Memory B cell (primary cell): ENCODE results near the gene ASB9.
"Not testable (repeated sequence)": the region's sequence is repeated elsewhere in the genome, so short reads cannot be mapped to it uniquely, and the experiment has no call there.

Experiments used
- ATAC-seq: fragments of 150-1000 bp; cut with Tn5 transposase; 2 replicates; pipeline ENCODE4 v1.10.0; 2021; ENCODE audit warnings: low read depth, mild to moderate bottlenecking, moderate library complexity
- DNase-seq, 2 donors: peaks; one replicate each; pipeline ENCODE4 v3.0.0; 2022; ENCODE audit warnings: low spot score in 2 of 2
- H3K27ac Mint-ChIP-seq: one replicate; pipeline ENCODE4 v1.8.0; 2022; ENCODE audit warnings: mild to moderate bottlenecking, moderate library complexity, mixed read lengths
- H3K27me3 Mint-ChIP-seq: one replicate; pipeline ENCODE4 v1.8.0; 2022; ENCODE audit warnings: mixed read lengths
- H3K36me3 Mint-ChIP-seq: one replicate; pipeline ENCODE4 v1.8.0; 2022; ENCODE audit warnings: mild to moderate bottlenecking, mixed read lengths
- H3K4me1 Mint-ChIP-seq: one replicate; pipeline ENCODE4 v1.8.0; 2022; ENCODE audit warnings: mixed read lengths
- H3K4me3 Mint-ChIP-seq: one replicate; pipeline ENCODE4 v1.8.0; 2022; ENCODE audit warnings: mild to moderate bottlenecking, moderate library complexity, mixed read lengths
- H3K9me3 Mint-ChIP-seq: one replicate; pipeline ENCODE4 v1.8.0; 2022; ENCODE audit warnings: mixed read lengths

The ASB9 gene

DNA sequence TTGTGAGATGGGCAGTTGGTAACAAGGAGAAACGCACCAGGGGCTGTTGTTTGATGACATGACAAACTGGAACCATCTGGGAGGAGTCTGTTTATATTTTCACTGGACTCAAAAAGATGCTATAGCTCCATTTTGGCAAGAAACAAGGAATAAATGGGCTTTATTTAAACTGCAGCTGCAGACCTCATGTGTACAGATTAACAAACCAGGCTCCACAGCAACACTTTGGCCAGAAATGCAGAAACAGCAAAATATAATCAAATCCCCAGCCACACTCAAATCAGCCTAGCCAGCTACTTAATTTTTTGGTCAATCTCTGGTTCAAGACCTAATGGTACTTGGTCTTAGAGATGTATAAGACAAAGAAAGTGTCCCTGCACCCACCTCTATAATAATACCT lies 52.7 kb downstream of the ASB9 start:
- Mint-ChIP-seq H3K9me3 (no peaks in the 10 kb centered on the region), H3K36me3 (no peaks in the 10 kb centered on the region), H3K4me3 (no peak overlapping the region), H3K27me3 (no peaks in the 10 kb centered on the region), H3K27ac (no peak overlapping the region), H3K4me1 (no peaks in the 10 kb centered on the region)
- no peak for DNase-seq
- ATAC-seq = no peak

DNA sequence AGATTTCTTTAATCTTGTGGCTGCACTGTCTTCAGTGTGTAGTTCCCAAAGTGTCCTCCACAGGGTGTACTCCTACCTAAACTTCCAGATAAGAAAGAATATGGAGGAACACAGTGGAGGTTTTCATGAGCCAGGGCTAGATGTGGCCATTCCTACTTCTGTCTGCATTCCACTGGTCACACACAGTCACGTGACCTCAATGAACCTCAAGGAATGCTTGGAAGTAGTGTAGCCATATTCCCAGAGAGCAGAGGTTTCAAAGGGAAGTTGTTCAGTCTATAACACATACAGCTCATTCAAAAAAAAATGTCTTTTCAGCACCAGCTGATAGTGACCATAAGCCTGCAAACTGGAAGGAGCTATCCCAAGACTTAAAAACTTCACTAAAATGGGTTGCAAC lies 53.6 kb downstream of the ASB9 start:
- DNase-seq = no peak
- Mint-ChIP-seq H3K4me1 (no peaks in the 10 kb centered on the region), H3K36me3 (no peaks in the 10 kb centered on the region), H3K9me3 (no peaks in the 10 kb centered on the region), H3K4me3 (no peak overlapping the region), H3K27me3 (no peaks in the 10 kb centered on the region), H3K27ac (no peak overlapping the region)
- ATAC-seq = no peak

DNA sequence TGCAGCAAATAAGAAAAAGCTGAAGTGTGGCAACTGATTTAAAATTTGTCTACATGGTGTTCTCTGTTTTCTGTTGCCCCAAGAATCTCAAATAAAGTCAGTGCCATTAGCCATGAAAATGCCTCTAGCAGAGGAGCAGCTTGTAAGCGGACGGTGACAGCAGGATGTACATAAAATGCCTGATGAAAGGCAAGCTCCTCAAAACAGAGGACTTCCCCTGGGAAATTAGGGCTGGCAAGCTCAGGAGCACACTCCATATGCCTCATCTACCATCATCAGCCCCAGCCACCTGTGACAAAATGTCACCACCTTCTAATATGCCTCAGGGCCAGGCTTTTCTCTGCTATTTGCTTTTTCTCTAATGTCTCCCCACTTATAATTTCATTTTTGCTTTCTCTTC lies 54.5 kb downstream of the ASB9 start:
- Mint-ChIP-seq H3K27ac (no peak overlapping the region), H3K36me3 (no peaks in the 10 kb centered on the region), H3K4me1 (no peaks in the 10 kb centered on the region), H3K4me3 (no peak overlapping the region), H3K9me3 (no peaks in the 10 kb centered on the region), H3K27me3 (no peaks in the 10 kb centered on the region)
- ATAC-seq = no peak
- DNase-seq = no peak

DNA sequence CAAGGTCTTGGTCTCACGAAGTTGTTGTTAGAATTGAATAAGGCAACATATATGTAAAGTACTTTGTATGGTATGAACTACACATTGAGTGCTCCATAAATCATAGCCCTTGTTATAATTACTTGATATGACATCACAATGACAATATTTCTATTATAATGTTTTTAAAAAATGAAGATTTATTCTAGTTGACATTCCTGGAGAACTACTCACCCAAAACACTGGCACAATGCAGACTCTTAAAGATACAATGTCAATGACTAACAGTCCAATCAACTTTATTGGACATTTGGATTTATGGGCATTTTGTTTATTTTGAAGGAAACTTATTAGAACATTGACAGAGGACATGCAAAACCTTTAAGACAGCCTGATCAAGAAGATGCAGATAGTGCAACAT lies 55.3 kb downstream of the ASB9 start:
- DNase-seq (no peak), ATAC-seq (no peak)
- no peaks in the 10 kb centered on the region for H3K36me3 Mint-ChIP-seq
- no peaks in the 10 kb centered on the region for H3K9me3 Mint-ChIP-seq
- no peaks in the 10 kb centered on the region for H3K27me3 Mint-ChIP-seq
- H3K4me3 Mint-ChIP-seq = no peak overlapping the region
- no peak overlapping the region for H3K27ac Mint-ChIP-seq
- no peaks in the 10 kb centered on the region for H3K4me1 Mint-ChIP-seq

DNA sequence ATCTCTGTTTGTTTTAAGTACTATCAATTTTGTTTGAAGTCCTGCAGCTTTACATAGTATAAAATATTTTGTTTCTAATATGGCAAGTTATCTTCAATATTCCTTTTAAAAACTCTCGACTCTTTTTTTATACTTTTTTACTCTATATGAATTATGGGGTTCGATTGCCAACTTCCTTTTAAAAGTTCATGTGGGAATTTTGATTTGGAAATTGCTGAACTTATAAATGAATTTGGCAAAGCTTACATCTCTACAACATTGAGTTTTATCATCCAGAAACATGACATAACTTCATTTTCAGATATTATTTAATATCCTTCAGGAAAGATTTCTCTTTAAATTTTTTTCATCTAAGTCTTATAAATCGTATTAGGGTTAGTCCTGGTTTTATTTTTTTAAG lies 60.8 kb downstream of the ASB9 start:
- DNase-seq (no peak), ATAC-seq (no peak)
- no peaks in the 10 kb centered on the region for H3K27me3 Mint-ChIP-seq
- peaks cover 5% of the 10 kb centered on the region for H3K4me1 Mint-ChIP-seq
- no peaks in the 10 kb centered on the region for H3K9me3 Mint-ChIP-seq
- no peak overlapping the region for H3K4me3 Mint-ChIP-seq
- H3K36me3 Mint-ChIP-seq = no peaks in the 10 kb centered on the region
- H3K27ac Mint-ChIP-seq = no peak overlapping the region

DNA sequence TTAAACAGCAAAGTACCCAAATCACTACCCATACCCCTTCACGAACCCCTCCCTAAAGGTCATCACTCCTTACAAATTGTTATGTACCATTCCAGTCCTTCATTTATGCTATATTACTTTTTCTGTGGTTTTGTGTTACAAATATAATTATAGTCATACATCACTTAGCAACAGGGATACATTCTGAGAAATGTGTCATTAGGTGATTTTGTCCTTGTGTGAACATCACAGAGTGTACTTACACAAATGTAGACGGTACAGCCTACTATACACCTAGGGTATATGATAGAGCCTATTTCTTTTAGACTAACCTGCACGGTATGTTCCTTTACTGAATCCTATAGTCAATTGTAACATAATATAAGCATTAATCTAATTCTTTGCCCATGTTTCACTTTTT lies 61.9 kb downstream of the ASB9 start:
- no peak overlapping the region for H3K27ac Mint-ChIP-seq
- ATAC-seq (no peak), DNase-seq (no peak)
- H3K27me3 Mint-ChIP-seq = no peaks in the 10 kb centered on the region
- no peaks in the 10 kb centered on the region for H3K9me3 Mint-ChIP-seq
- H3K36me3 Mint-ChIP-seq = no peaks in the 10 kb centered on the region
- H3K4me3 Mint-ChIP-seq = no peak overlapping the region
- H3K4me1 Mint-ChIP-seq = peaks cover 5% of the 10 kb centered on the region

DNA sequence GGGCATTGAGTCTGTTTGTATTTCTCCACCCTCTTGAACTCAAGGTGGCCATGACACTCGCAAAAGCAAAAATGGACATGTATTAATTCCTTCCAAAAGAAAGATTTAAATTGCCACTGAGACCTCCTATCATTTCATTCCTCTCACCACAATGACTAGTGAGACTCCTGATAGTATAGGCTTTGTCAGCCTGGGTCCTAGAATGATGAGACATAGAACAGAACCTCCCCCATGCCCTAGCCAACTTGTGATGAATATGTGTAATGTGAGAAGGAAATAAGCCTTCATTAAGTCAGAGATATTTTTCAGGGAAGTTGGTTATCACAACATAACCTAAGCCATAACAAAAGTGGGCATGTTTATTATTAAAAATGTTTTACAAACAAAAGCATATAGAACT lies 62.5 kb downstream of the ASB9 start:
- Mint-ChIP-seq H3K27ac (no peak overlapping the region), H3K4me1 (peaks cover 5% of the 10 kb centered on the region), H3K4me3 (no peak overlapping the region), H3K36me3 (no peaks in the 10 kb centered on the region), H3K9me3 (no peaks in the 10 kb centered on the region), H3K27me3 (no peaks in the 10 kb centered on the region)
- ATAC-seq (no peak), DNase-seq (no peak)

DNA sequence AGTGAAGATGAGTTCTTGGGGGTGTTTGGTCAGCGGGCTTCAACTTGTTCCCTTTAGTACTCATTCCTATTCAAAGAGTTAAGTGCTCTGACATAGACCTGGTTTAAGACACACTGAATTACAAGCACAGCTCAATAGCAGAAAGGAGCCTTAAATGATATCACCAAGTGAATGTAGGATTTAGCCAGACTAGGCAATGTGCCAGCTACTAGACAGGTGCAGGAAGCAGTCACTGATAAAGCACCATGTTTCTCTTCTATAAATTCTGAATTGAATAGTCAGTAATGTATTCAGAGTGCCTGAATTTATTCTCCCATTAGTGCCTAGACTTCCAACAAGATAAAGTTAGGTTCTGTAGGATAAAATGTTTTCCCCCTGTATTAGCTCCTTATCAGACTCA lies 63.6 kb downstream of the ASB9 start:
- Mint-ChIP-seq H3K36me3 (no peaks in the 10 kb centered on the region), H3K4me3 (no peak overlapping the region), H3K27me3 (no peaks in the 10 kb centered on the region), H3K9me3 (no peaks in the 10 kb centered on the region), H3K27ac (no peak overlapping the region), H3K4me1 (peaks cover 5% of the 10 kb centered on the region)
- DNase-seq = no peak
- no peak for ATAC-seq

DNA sequence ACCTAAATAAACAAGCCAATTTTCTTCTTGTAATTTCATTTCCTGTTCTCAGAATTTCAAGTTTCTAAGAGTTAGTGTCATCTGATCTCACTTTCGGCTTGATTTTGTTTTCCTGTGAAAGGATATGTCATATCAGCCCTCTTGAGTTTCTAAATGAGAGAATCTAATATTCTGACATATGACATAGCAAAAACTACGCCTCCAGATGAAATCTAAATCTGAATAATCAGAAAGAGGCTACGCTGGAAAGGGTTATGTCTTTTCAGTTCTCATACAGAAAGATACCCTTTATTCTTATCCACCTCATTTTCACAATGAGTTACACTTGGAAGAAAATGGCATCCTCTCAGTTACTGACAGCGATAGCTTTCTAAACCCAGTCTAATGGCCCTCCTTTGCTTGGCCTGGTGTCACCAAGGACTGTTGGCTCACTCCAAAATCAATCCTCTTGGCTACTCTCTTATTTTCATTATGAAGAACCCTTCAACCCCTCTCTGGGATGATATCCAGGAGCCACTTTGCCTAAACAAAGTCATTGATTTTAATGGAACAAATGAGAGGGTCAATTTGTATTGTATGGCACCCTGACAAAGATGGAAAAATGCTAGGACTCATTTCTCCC lies 65.6 kb downstream of the ASB9 start:
- Mint-ChIP-seq H3K27me3 (no peaks in the 10 kb centered on the region), H3K27ac (no peak overlapping the region), H3K4me1 (peaks cover 5% of the 10 kb centered on the region), H3K4me3 (no peak overlapping the region), H3K36me3 (no peaks in the 10 kb centered on the region), H3K9me3 (no peaks in the 10 kb centered on the region)
- DNase-seq (no peak), ATAC-seq (no peak)

DNA sequence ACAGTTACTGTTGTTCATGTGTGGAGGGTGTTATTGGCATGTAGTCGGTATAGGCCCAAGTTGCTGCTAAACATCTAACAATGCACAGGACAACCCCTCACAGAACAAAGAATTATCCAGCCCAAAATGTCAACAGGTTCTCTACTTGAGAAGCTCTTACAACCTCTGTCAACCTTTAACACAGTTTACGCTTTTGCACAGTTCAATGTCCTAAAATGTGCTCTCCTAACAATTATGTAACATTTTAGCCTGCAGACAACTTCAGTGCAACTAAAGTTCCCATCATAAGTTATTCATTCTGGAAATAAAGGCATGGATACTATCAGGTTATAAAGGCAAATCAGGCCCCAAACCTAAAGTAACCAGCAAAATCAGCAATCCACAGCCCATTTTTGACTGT lies 66.2 kb downstream of the ASB9 start:
- H3K4me3 Mint-ChIP-seq = no peak overlapping the region

DNA sequence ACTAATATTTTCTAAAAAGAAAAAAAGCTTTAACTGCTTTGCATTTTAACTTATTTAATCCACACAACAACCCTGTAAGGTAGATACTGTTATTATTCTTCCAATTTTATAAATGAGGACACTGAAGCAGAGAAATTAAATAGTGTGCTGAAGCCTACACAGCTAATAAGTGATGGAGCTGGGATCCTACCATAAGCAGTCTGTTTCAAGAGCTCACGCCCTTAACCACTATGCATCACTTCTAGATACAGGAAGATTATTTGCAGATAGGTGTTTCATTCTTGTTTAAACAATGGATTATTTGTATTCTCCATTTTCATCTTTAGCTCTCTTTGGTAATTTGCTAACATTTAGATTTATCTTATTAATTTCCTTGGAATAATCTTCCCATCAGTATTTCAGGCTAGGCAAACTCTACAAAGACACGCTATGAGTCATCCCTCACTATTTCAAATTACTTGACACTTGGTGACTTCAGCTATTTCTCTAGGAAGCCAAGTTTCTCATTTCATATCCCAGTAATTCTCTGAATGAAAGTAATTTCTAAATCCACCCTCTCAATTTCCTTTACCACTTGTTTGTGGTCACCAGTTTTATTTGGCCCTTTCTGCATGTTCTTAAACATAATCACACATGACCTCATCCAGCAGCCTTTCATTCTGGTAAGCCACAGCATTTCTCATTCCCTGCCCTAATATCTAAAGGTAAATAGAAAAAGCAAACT lies 67.3 kb downstream of the ASB9 start:
- Mint-ChIP-seq H3K27ac (no peak overlapping the region), H3K4me3 (no peak overlapping the region), H3K4me1 (peaks cover 2% of the 10 kb centered on the region), H3K36me3 (no peaks in the 10 kb centered on the region), H3K9me3 (no peaks in the 10 kb centered on the region), H3K27me3 (no peaks in the 10 kb centered on the region)
- DNase-seq (no peak), ATAC-seq (no peak)

More for the DNA sequence above, 66.2 kb downstream of the ASB9 start:
- Mint-ChIP-seq H3K27me3 (no peaks in the 10 kb centered on the region), H3K27ac (no peak overlapping the region), H3K36me3 (no peaks in the 10 kb centered on the region), H3K4me1 (peaks cover 5% of the 10 kb centered on the region), H3K9me3 (no peaks in the 10 kb centered on the region)
- DNase-seq (no peak), ATAC-seq (no peak)

DNA sequence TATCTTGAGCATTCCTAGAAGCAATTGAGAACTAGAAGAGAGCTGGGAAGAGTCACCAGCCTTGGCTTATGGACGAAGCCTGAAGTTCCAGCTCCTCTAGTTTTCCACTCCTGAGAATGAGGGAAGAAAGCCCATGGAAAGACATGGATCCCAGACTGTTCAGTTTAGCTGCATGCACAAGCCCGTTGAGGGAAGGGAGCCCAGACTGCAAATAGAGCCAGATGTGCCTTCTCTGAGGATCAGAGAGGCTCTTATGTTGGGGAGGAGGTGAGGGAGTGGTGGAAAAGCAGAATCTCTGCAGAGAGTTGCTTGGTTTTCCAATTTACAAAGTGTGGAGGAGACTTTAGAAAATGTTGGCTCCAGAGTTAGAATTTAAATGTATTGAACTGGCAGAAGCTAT lies 69.0 kb downstream of the ASB9 start:
- DNase-seq (no peak), ATAC-seq (no peak)
- no peak overlapping the region for H3K4me3 Mint-ChIP-seq
- H3K27me3 Mint-ChIP-seq = peaks cover 1% of the 10 kb centered on the region
- no peaks in the 10 kb centered on the region for H3K36me3 Mint-ChIP-seq
- H3K9me3 Mint-ChIP-seq = no peaks in the 10 kb centered on the region
- peaks cover 2% of the 10 kb centered on the region for H3K4me1 Mint-ChIP-seq
- H3K27ac Mint-ChIP-seq = no peak overlapping the region

DNA sequence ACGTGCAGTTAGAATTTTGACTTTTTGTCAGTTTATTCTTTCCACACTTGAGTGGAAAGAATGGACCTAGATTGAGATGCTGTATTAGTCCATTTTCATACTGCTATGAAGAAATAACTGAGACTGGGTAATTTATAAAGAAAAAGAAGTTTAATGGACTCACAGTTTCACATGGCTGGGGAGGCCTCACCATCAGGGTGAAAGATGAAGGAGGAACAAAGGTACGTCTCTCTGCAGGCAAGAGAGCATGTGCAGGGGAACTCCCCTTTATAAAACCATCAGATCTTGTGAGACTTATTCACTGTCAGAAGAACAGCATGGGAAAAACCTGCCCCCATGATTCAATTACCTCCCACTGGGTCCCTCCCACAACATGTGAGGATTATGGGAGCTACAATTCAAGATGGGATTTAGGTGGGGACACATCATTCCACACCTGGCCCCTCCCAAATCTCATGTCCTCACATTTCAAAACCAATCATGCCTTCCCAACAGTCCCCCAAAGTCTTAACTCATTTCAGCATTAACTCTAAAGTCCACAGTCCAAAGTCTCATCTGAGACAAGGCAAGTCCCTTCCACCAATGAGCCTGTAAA lies 71.2 kb downstream of the ASB9 start:
- not testable (repeated sequence) for H3K36me3 Mint-ChIP-seq, DNase-seq, H3K27me3 Mint-ChIP-seq, H3K9me3 Mint-ChIP-seq, ATAC-seq, H3K4me1 Mint-ChIP-seq, H3K4me3 Mint-ChIP-seq, H3K27ac Mint-ChIP-seq

DNA sequence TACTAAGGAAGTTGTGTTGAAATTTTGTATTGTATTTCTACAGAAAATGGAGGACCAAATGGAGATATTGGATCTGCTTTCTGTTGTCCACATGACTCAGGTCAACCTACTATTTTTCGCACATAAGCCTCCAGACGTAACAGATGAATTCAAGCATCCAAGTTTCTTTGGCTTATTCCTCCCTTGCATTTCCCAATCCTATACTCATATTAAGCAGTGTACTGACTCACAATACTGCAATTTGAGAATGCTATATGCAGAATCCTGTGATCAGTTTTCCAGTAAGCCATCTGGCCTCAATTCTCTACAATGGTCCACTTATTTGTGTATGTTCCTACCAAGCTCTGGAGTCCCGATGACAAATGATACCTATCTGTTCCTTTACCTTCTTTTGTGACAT lies 75.7 kb downstream of the ASB9 start:
- H3K4me1 Mint-ChIP-seq = no peaks in the 10 kb centered on the region
- no peak overlapping the region for H3K4me3 Mint-ChIP-seq
- no peak for ATAC-seq
- peaks cover 2% of the 10 kb centered on the region for H3K36me3 Mint-ChIP-seq
- H3K27me3 Mint-ChIP-seq = peaks cover 1% of the 10 kb centered on the region
- H3K9me3 Mint-ChIP-seq = no peaks in the 10 kb centered on the region
- no peak overlapping the region for H3K27ac Mint-ChIP-seq
- no peak for DNase-seq
